IPS-18c (cell line): ENCODE results near the gene SLC6A17.
A peak's percentile ranks its signal among the peaks of the same experiment; 100 is the strongest.

ENCODE experiments used
- H3K4me3 ChIP-seq: 2 replicates; pipeline ENCODE4 v1.7.0; 2013; ENCODE audit warnings: low read depth, mild to moderate bottlenecking, low read length, moderate library complexity; ENCODE audit not compliant: insufficient read depth
- H3K9me3 ChIP-seq: one replicate; pipeline ENCODE4 v1.6.1; 2013; ENCODE audit warnings: mild to moderate bottlenecking, low read length, moderate library complexity; ENCODE audit not compliant: control insufficient read depth, insufficient read depth

The SLC6A17 gene

GRCh38 chr1:110150330-110151174, at the start of gene SLC6A17:
TSS of gene SLC6A17 (plus strand) at chr1:110150494. CDS start at chr1:110166930, 16,436 bp downstream.
- peak within 1 kb of the TSS; percentile 63 for H3K4me3 ChIP-seq
- H3K9me3 ChIP-seq = no peaks in the 10 kb centered on the region

- H3K4me3 ChIP-seq = no peak overlapping the region
- H3K9me3 ChIP-seq = peaks cover 2% of the 10 kb centered on the region
Measured at GRCh38 chr1:110102081-110102480, 48.2 kb upstream of the SLC6A17 start.

- Histone ChIP-seq H3K4me3 (no peak overlapping the region), H3K9me3 (no peaks in the 10 kb centered on the region)
Measured at GRCh38 chr1:110106013-110106941, 44.0 kb upstream of the SLC6A17 start.

GRCh38 chr1:110107867-110108469, 42.3 kb upstream of the SLC6A17 start:
- Histone ChIP-seq H3K9me3 (no peaks in the 10 kb centered on the region), H3K4me3 (no peak overlapping the region)

- Histone ChIP-seq H3K4me3 (no peak overlapping the region), H3K9me3 (no peaks in the 10 kb centered on the region)
Measured at GRCh38 chr1:110111081-110111480, 39.2 kb upstream of the SLC6A17 start.

- H3K9me3 ChIP-seq = no peaks in the 10 kb centered on the region
- no peak within 1 kb of the TSS for H3K4me3 ChIP-seq
Measured at GRCh38 chr1:110112143-110112542, 38.2 kb upstream of the SLC6A17 start, which contains the start of gene UBL4B. TSS of gene UBL4B (plus strand) at chr1:110112443. CDS start at chr1:110112535, 92 bp downstream.

- Histone ChIP-seq H3K9me3 (no peaks in the 10 kb centered on the region), H3K4me3 (no peak overlapping the region)
Measured at GRCh38 chr1:110112656-110113055, 37.6 kb upstream of the SLC6A17 start.

- Histone ChIP-seq H3K9me3 (no peaks in the 10 kb centered on the region), H3K4me3 (no peak overlapping the region)
Measured at GRCh38 chr1:110113551-110113950, 36.7 kb upstream of the SLC6A17 start.

- H3K9me3 ChIP-seq = no peaks in the 10 kb centered on the region
- H3K4me3 ChIP-seq = no peak overlapping the region
Measured at GRCh38 chr1:110114173-110114572, 36.1 kb upstream of the SLC6A17 start.

- H3K4me3 ChIP-seq = no peak overlapping the region
- H3K9me3 ChIP-seq = no peaks in the 10 kb centered on the region
Measured at GRCh38 chr1:110114784-110115183, 35.5 kb upstream of the SLC6A17 start.

GRCh38 chr1:110118636-110119396, 31.5 kb upstream of the SLC6A17 start:
- no peak overlapping the region for H3K4me3 ChIP-seq
- no peaks in the 10 kb centered on the region for H3K9me3 ChIP-seq

GRCh38 chr1:110119843-110120242, 30.5 kb upstream of the SLC6A17 start:
- no peak overlapping the region for H3K4me3 ChIP-seq
- peaks cover 4% of the 10 kb centered on the region for H3K9me3 ChIP-seq

- Histone ChIP-seq H3K9me3 (peaks cover 4% of the 10 kb centered on the region), H3K4me3 (no peak overlapping the region)
Measured at GRCh38 chr1:110120960-110121561, 29.2 kb upstream of the SLC6A17 start.

- H3K9me3 ChIP-seq = peaks cover 4% of the 10 kb centered on the region
- H3K4me3 ChIP-seq = no peak overlapping the region
Measured at GRCh38 chr1:110123224-110123623, 27.1 kb upstream of the SLC6A17 start.

- Histone ChIP-seq H3K4me3 (no peak overlapping the region), H3K9me3 (peaks cover 4% of the 10 kb centered on the region)
Measured at GRCh38 chr1:110125810-110126209, 24.5 kb upstream of the SLC6A17 start.

- H3K9me3 ChIP-seq = no peaks in the 10 kb centered on the region
- H3K4me3 ChIP-seq = peak overlapping the region; percentile 20; the same call in 1 of the 2 replicates
Measured at GRCh38 chr1:110130113-110130591, 20.1 kb upstream of the SLC6A17 start.
